Suprapubic skin (tissue), 4 donors: Measurements from ENCODE around the gene C2CD5.

Experiments
- EP300 ChIP-seq: sonication (generic); formaldehyde crosslinking; IDR thresholded peaks from one replicate; pipeline ENCODE4 v1.6.1; 2017; ENCODE audit warnings: antibody characterized with exemption
- POLR2A ChIP-seq, 2 donors: fragments of 450-650 bp; IDR thresholded peaks; one replicate each; pipeline ENCODE4 v1.6.1; 2017; ENCODE audit warnings: antibody characterized with exemption in 2 of 2, mild to moderate bottlenecking in 2 of 2, moderate library complexity in 2 of 2
- POLR2AphosphoS5 ChIP-seq, 3 donors: sonication (generic); formaldehyde crosslinking; IDR thresholded peaks; one replicate each; pipeline ENCODE4 v1.6.1; 2017; ENCODE audit warnings: antibody characterized with exemption in 3 of 3
- TF ChIP-seq, protein P1 (sequence below), 2 donors: fragments of 200-600 bp in 1 of 2; fragments of 450-650 bp in 1 of 2; sonication (generic) in 1 of 2; IDR thresholded peaks; one replicate each; pipeline ENCODE4 v1.5.1; 2016 to 2019; ENCODE audit warnings: antibody characterized with exemption in 2 of 2, mild to moderate bottlenecking in 1 of 2, moderate library complexity in 1 of 2

DNA sequence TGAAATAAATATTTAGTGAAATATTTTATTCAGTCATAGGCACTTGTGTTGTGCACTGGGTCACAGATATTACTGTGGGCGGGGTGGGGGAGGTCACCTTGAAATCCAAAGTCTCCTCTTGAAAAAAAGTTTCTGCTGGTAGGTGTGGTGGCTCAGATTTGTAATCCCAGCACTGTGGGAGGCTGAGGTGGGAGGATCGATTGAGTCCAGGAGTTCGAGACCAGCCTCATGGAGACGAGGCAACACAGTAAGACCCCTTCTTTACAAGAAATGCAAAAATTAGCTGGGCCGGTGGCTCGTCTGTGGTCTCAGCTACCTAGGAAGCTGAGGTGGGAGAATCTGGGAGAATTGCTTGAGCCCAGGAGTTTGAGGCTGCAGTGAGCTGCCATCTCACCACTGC is 913 bp upstream of the C2CD5 start:
- TF ChIP-seq, protein P1, sequence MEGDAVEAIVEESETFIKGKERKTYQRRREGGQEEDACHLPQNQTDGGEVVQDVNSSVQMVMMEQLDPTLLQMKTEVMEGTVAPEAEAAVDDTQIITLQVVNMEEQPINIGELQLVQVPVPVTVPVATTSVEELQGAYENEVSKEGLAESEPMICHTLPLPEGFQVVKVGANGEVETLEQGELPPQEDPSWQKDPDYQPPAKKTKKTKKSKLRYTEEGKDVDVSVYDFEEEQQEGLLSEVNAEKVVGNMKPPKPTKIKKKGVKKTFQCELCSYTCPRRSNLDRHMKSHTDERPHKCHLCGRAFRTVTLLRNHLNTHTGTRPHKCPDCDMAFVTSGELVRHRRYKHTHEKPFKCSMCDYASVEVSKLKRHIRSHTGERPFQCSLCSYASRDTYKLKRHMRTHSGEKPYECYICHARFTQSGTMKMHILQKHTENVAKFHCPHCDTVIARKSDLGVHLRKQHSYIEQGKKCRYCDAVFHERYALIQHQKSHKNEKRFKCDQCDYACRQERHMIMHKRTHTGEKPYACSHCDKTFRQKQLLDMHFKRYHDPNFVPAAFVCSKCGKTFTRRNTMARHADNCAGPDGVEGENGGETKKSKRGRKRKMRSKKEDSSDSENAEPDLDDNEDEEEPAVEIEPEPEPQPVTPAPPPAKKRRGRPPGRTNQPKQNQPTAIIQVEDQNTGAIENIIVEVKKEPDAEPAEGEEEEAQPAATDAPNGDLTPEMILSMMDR (IDR thresholded peaks at IDR 0.05): no peak
- TF ChIP-seq EP300: no peak
- TF ChIP-seq POLR2AphosphoS5 (IDR thresholded peaks at IDR 0.05): no peak
- TF ChIP-seq POLR2A (IDR thresholded peaks at IDR 0.05): no peak
